Nephron progenitor cell (in vitro differentiated cells): ENCODE data around the gene C8B.

ENCODE experiments used
- DNase-seq: peaks from one replicate; pipeline ENCODE4 v3.0.0; 2021
- H3K27ac Mint-ChIP-seq: 2 replicates; pipeline ENCODE4 v1.8.0; 2021; ENCODE audit warnings: mild to moderate bottlenecking, moderate library complexity, mixed read lengths
- H3K27me3 Mint-ChIP-seq: 2 replicates; pipeline ENCODE4 v1.8.0; 2021; ENCODE audit warnings: mild to moderate bottlenecking, low read depth, mixed read lengths; ENCODE audit not compliant: poor library complexity
- H3K36me3 Mint-ChIP-seq: 2 replicates; pipeline ENCODE4 v1.8.0; 2021; ENCODE audit warnings: low read depth, mixed read lengths
- H3K4me1 Mint-ChIP-seq: 2 replicates; pipeline ENCODE4 v1.8.0; 2021; ENCODE audit warnings: mixed read lengths
- H3K4me3 Mint-ChIP-seq: 2 replicates; pipeline ENCODE4 v1.8.0; 2021; ENCODE audit warnings: mild to moderate bottlenecking, moderate library complexity, mixed read lengths
- H3K9me3 Mint-ChIP-seq: 2 replicates; pipeline ENCODE4 v1.8.0; 2021; ENCODE audit warnings: mild to moderate bottlenecking, moderate library complexity, mixed read lengths
- CTCF ChIP-seq: fragments of 200-600 bp; sonication (generic); IDR thresholded peaks from 2 replicates; pipeline ENCODE4 v1.5.0; 2021; ENCODE audit warnings: antibody characterized with exemption

Gene C8B

GRCh38 chr1:56952501-56952900 lies 13.3 kb downstream of the C8B start:
- no peaks in the 10 kb centered on the region for H3K9me3 Mint-ChIP-seq
- DNase-seq: no peak
- H3K27ac Mint-ChIP-seq: no peak overlapping the region
- H3K27me3 Mint-ChIP-seq: peaks cover 18% of the 10 kb centered on the region
- no peak overlapping the region for H3K4me3 Mint-ChIP-seq
- H3K36me3 Mint-ChIP-seq: no peaks in the 10 kb centered on the region
- TF ChIP-seq CTCF: no peak
- peaks cover 1% of the 10 kb centered on the region for H3K4me1 Mint-ChIP-seq

- no peak overlapping the region for H3K27ac Mint-ChIP-seq
- no peaks in the 10 kb centered on the region for H3K4me1 Mint-ChIP-seq
Measured at GRCh38 chr1:56948403-56949023, 17.3 kb downstream of the C8B start.

GRCh38 chr1:56940039-56940438 lies 25.8 kb downstream of the C8B start:
- Mint-ChIP-seq H3K27me3 (peaks cover 16% of the 10 kb centered on the region), H3K4me1 (no peaks in the 10 kb centered on the region), H3K27ac (no peak overlapping the region), H3K36me3 (no peaks in the 10 kb centered on the region), H3K4me3 (no peak overlapping the region), H3K9me3 (no peaks in the 10 kb centered on the region)
- DNase-seq: no peak
- no peak for TF ChIP-seq CTCF

More at GRCh38 chr1:56948403-56949023, 17.3 kb downstream of the C8B start:
- Mint-ChIP-seq H3K9me3 (no peaks in the 10 kb centered on the region), H3K27me3 (peaks cover 9% of the 10 kb centered on the region), H3K4me3 (no peak overlapping the region), H3K36me3 (no peaks in the 10 kb centered on the region)
- no peak for DNase-seq
- TF ChIP-seq CTCF: no peak

- TF ChIP-seq CTCF: no peak
- no peaks in the 10 kb centered on the region for H3K9me3 Mint-ChIP-seq
- no peaks in the 10 kb centered on the region for H3K36me3 Mint-ChIP-seq
- H3K4me1 Mint-ChIP-seq: no peaks in the 10 kb centered on the region
- peaks cover 16% of the 10 kb centered on the region for H3K27me3 Mint-ChIP-seq
- no peak for DNase-seq
- no peak overlapping the region for H3K4me3 Mint-ChIP-seq
- no peak overlapping the region for H3K27ac Mint-ChIP-seq
Measured at GRCh38 chr1:56939209-56939608, 26.6 kb downstream of the C8B start.

GRCh38 chr1:56938646-56939045 lies 27.2 kb downstream of the C8B start:
- H3K36me3 Mint-ChIP-seq: no peaks in the 10 kb centered on the region
- no peaks in the 10 kb centered on the region for H3K4me1 Mint-ChIP-seq
- H3K27me3 Mint-ChIP-seq: peaks cover 16% of the 10 kb centered on the region
- no peaks in the 10 kb centered on the region for H3K9me3 Mint-ChIP-seq
- no peak for DNase-seq
- TF ChIP-seq CTCF: no peak
- H3K27ac Mint-ChIP-seq: no peak overlapping the region
- H3K4me3 Mint-ChIP-seq: no peak overlapping the region

- H3K27ac Mint-ChIP-seq: no peak overlapping the region
- H3K4me3 Mint-ChIP-seq: no peak overlapping the region
- H3K27me3 Mint-ChIP-seq: peaks cover 16% of the 10 kb centered on the region
- H3K4me1 Mint-ChIP-seq: no peaks in the 10 kb centered on the region
- TF ChIP-seq CTCF: no peak
- no peaks in the 10 kb centered on the region for H3K36me3 Mint-ChIP-seq
- DNase-seq: no peak
- H3K9me3 Mint-ChIP-seq: no peaks in the 10 kb centered on the region
Measured at GRCh38 chr1:56934430-56935060, 31.3 kb downstream of the C8B start.
